OCI-LY1 (cell line): ENCODE results near the gene LRRC28.

Source experiments
- H2AFZ ChIP-seq: fragments of 200-600 bp; sonication (generic), shearing (Covaris generic); 2 replicates; pipeline ENCODE4 v1.6.0; 2014; ENCODE audit warnings: antibody characterized with exemption, mild to moderate bottlenecking, low read length
- H3F3A ChIP-seq: fragments of 200-600 bp; sonication (generic), shearing (Covaris generic); 2 replicates; pipeline ENCODE4 v1.6.0; 2014; ENCODE audit warnings: mild to moderate bottlenecking, antibody characterized with exemption, low read length, moderate library complexity; ENCODE audit not compliant: insufficient read depth
- H3K27ac ChIP-seq: fragments of 200-600 bp; sonication (generic); 2 replicates; pipeline ENCODE4 v1.5.1; 2014; ENCODE audit warnings: low read length, mixed run types, mild to moderate bottlenecking, low read depth; ENCODE audit not compliant: poor library complexity, severe bottlenecking
- H3K27me3 ChIP-seq: fragments of 200-600 bp; sonication (generic); 2 replicates; pipeline ENCODE4 v1.6.0; 2014; ENCODE audit warnings: antibody characterized with exemption, mild to moderate bottlenecking, low read length, moderate library complexity; ENCODE audit not compliant: insufficient read depth
- H3K36me3 ChIP-seq: fragments of 200-600 bp; sonication (generic); 2 replicates; pipeline ENCODE4 v1.6.1; 2014; ENCODE audit warnings: mild to moderate bottlenecking, antibody characterized with exemption, low read length, moderate library complexity, mixed read lengths; ENCODE audit not compliant: insufficient read depth
- H3K4me1 ChIP-seq: fragments of 200-600 bp; sonication (generic); 2 replicates; pipeline ENCODE4 v1.5.1; 2014; ENCODE audit warnings: mild to moderate bottlenecking, low read length, moderate library complexity; ENCODE audit not compliant: insufficient read depth, severe bottlenecking
- H3K4me2 ChIP-seq: fragments of 200-600 bp; sonication (generic), shearing (Covaris generic); 2 replicates; pipeline ENCODE4 v1.6.1; 2014; ENCODE audit warnings: low read length
- H3K4me3 ChIP-seq: fragments of 200-600 bp; sonication (generic); 2 replicates; pipeline ENCODE4 v1.5.1; 2014; ENCODE audit warnings: low read length, low read depth, mild to moderate bottlenecking, mixed read lengths; ENCODE audit not compliant: poor library complexity, severe bottlenecking
- H3K79me2 ChIP-seq: fragments of 200-600 bp; shearing (Covaris generic); 2 replicates; pipeline ENCODE4 v1.6.1; 2016; ENCODE audit warnings: mixed run types, low read length, mixed read lengths; ENCODE audit not compliant: insufficient read depth
- H3K9ac ChIP-seq: fragments of 200-600 bp; sonication (generic), shearing (Covaris generic); 2 replicates; pipeline ENCODE4 v1.6.1; 2014; ENCODE audit warnings: mild to moderate bottlenecking, low read length, mixed read lengths
- H3K9me2 ChIP-seq: fragments of 200-600 bp; sonication (generic), shearing (Covaris generic); 2 replicates; pipeline ENCODE4 v1.6.1; 2014; ENCODE audit warnings: low read depth, mild to moderate bottlenecking, low read length, mixed read lengths
- H3K9me3 ChIP-seq: fragments of 200-600 bp; shearing (Covaris generic); 2 replicates; pipeline ENCODE4 v1.6.1; 2014; ENCODE audit warnings: low read length, mixed read lengths
- H4K20me1 ChIP-seq: fragments of 200-600 bp; sonication (generic), shearing (Covaris generic); 2 replicates; pipeline ENCODE4 v1.6.0; 2016; ENCODE audit warnings: mild to moderate bottlenecking, low read length; ENCODE audit not compliant: insufficient read depth
- CTCF ChIP-seq: fragments of 200-600 bp; sonication (generic), shearing (Covaris generic); IDR thresholded peaks from 2 replicates; pipeline ENCODE4 v1.5.1; 2017; ENCODE audit warnings: mild to moderate bottlenecking, antibody characterized with exemption, low read length, moderate library complexity, mixed read lengths
- EZH2 ChIP-seq: fragments of 200-600 bp; sonication (generic), shearing (Covaris generic); IDR thresholded peaks from 2 replicates; pipeline ENCODE4 v1.8.0; 2017; ENCODE audit warnings: borderline replicate concordance, mixed run types, mild to moderate bottlenecking, antibody characterized with exemption, low read length, moderate library complexity, mixed read lengths

The LRRC28 gene

GRCh38 chr15:99403597-99403996 lies 152.3 kb downstream of the LRRC28 start:
- Histone ChIP-seq H3K27ac (no peak overlapping the region), H3F3A (no peaks in the 10 kb centered on the region), H3K4me3 (no peak overlapping the region), H3K79me2 (no peaks in the 10 kb centered on the region), H3K9ac (no peak overlapping the region), H4K20me1 (no peaks in the 10 kb centered on the region), H3K4me2 (no peak overlapping the region), H3K36me3 (no peaks in the 10 kb centered on the region), H3K27me3 (peaks cover 3% of the 10 kb centered on the region; the same call in 1 of the 2 replicates), H3K4me1 (no peaks in the 10 kb centered on the region), H2AFZ (no peak overlapping the region), H3K9me3 (no peaks in the 10 kb centered on the region), H3K9me2 (no peaks in the 10 kb centered on the region)
- TF ChIP-seq EZH2 = no peak
- TF ChIP-seq CTCF = no peak

GRCh38 chr15:99404454-99404853 lies 153.2 kb downstream of the LRRC28 start:
- Histone ChIP-seq H3K36me3 (no peaks in the 10 kb centered on the region), H4K20me1 (no peaks in the 10 kb centered on the region), H2AFZ (no peak overlapping the region), H3K4me2 (no peak overlapping the region), H3F3A (no peaks in the 10 kb centered on the region), H3K4me3 (no peak overlapping the region), H3K9me3 (no peaks in the 10 kb centered on the region), H3K9me2 (no peaks in the 10 kb centered on the region), H3K27me3 (peaks cover 3% of the 10 kb centered on the region; the same call in 1 of the 2 replicates), H3K79me2 (no peaks in the 10 kb centered on the region), H3K27ac (no peak overlapping the region), H3K4me1 (no peaks in the 10 kb centered on the region), H3K9ac (no peak overlapping the region)
- TF ChIP-seq CTCF (no peak), EZH2 (no peak)

GRCh38 chr15:99406120-99406519 lies 154.8 kb downstream of the LRRC28 start:
- TF ChIP-seq CTCF (no peak), EZH2 (no peak)
- Histone ChIP-seq H3K9me2 (no peaks in the 10 kb centered on the region), H3K36me3 (no peaks in the 10 kb centered on the region), H3K4me2 (no peak overlapping the region), H3F3A (no peaks in the 10 kb centered on the region), H3K4me1 (no peaks in the 10 kb centered on the region), H3K27ac (no peak overlapping the region), H3K9ac (no peak overlapping the region), H4K20me1 (no peaks in the 10 kb centered on the region), H3K9me3 (no peaks in the 10 kb centered on the region), H3K79me2 (no peaks in the 10 kb centered on the region), H3K27me3 (peaks cover 3% of the 10 kb centered on the region; the same call in 1 of the 2 replicates), H2AFZ (no peak overlapping the region), H3K4me3 (no peak overlapping the region)
